Measurements from ENCODE around the gene POU2F2.

DNA sequence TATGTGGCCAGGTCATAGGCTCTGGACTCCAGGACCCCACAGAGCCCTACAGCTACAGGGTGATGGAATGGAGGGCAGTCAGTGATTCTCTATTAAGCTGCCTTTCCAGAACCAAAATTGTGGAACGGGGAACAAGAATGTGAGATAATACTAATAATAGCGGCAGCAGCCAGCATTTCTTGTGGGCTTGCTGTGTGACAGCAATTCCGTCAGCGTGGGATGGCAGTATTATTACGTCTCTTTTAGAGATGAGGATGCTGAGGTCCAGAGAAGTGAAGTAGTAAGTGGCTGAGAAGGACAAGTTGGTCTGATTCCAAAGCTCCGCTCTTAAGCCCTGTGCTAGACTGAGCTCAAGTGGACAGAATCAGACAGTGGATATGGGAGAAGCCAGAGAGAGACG is 86.7 kb downstream of the POU2F2 start:
- TF ChIP-seq, protein P1, sequence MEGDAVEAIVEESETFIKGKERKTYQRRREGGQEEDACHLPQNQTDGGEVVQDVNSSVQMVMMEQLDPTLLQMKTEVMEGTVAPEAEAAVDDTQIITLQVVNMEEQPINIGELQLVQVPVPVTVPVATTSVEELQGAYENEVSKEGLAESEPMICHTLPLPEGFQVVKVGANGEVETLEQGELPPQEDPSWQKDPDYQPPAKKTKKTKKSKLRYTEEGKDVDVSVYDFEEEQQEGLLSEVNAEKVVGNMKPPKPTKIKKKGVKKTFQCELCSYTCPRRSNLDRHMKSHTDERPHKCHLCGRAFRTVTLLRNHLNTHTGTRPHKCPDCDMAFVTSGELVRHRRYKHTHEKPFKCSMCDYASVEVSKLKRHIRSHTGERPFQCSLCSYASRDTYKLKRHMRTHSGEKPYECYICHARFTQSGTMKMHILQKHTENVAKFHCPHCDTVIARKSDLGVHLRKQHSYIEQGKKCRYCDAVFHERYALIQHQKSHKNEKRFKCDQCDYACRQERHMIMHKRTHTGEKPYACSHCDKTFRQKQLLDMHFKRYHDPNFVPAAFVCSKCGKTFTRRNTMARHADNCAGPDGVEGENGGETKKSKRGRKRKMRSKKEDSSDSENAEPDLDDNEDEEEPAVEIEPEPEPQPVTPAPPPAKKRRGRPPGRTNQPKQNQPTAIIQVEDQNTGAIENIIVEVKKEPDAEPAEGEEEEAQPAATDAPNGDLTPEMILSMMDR (IDR thresholded peaks at IDR 0.05): no peak
- no peak for TF ChIP-seq POLR2A (IDR thresholded peaks at IDR 0.05)

Data from uterus (tissue), 2 donors.